ENCODE results near the gene TAF1B. TPM values are rescaled to one million over a fixed set of nuclear protein-coding genes. Genes with fewer than 3 reads are reported as not detected.

TAF1B gene
- total RNA-seq, 6 experiments from 2014 or later, result 4.8 to 8.1 (median 6.6) TPM

- ATAC-seq, result peak; percentile 26 to 75 (median 44)
- TF ChIP-seq POLR2A (IDR thresholded peaks at IDR 0.05) (no peak), CTCF (IDR thresholded peaks at IDR 0.05) (no peak)
- 67% methylated on average over 8 of the region's 8 CpGs for WGBS (ENCODE audit: insufficient coverage, low coverage, low lambda C conversion rate, missing lambda C conversion rate)
- H3K4me3 ChIP-seq, result no peak overlapping the region
- peaks cover 0 to 6% (median 0%) of the 10 kb centered on the region in 4 donors for H3K4me1 ChIP-seq
- H3K27ac ChIP-seq, result no peak overlapping the region
- intact Hi-C loops (cut with DNase I), result loop anchor here (10.0 kb wide), 3 partner anchors 139 to 619 kb away; no protein-coding TSS in a partner anchor
- H3K9me3 ChIP-seq, result no peaks in the 10 kb centered on the region
- H3K36me3 ChIP-seq, result no peaks in the 10 kb centered on the region
- H3K27me3 ChIP-seq, result no peaks in the 10 kb centered on the region
- peak in 1 of 3 donors; percentile 32 for DNase-seq
Observed at GRCh38 chr2:9805435-9806297, 37.6 kb upstream of the TAF1B start.

- 100% methylated on average over 1 of the region's 1 CpG for WGBS (ENCODE audit: insufficient coverage, low coverage, low lambda C conversion rate, missing lambda C conversion rate)
- no peaks in the 10 kb centered on the region for H3K9me3 ChIP-seq
- H3K27me3 ChIP-seq, result no peaks in the 10 kb centered on the region
- DNase-seq (peak in 1 of 3 donors; percentile 22), ATAC-seq (no peak)
- peaks cover 0 to 6% (median 0%) of the 10 kb centered on the region in 4 donors for H3K4me1 ChIP-seq
- TF ChIP-seq POLR2A (IDR thresholded peaks at IDR 0.05) (no peak), CTCF (IDR thresholded peaks at IDR 0.05) (no peak)
- H3K36me3 ChIP-seq, result no peaks in the 10 kb centered on the region
- no peak overlapping the region for H3K27ac ChIP-seq
- intact Hi-C loops (cut with DNase I), result loop anchor here (10.0 kb wide), 3 partner anchors 139 to 619 kb away; no protein-coding TSS in a partner anchor
- no peak overlapping the region for H3K4me3 ChIP-seq
Observed at GRCh38 chr2:9806298-9806610, 37.0 kb upstream of the TAF1B start.

GRCh38 chr2:9806656-9807055 is 36.6 kb upstream of the TAF1B start:
- Histone ChIP-seq H3K4me3 (no peak overlapping the region), H3K27me3 (no peaks in the 10 kb centered on the region), H3K27ac (no peak overlapping the region), H3K4me1 (peaks cover 0 to 6% (median 0%) of the 10 kb centered on the region in 4 donors), H3K36me3 (no peaks in the 10 kb centered on the region), H3K9me3 (no peaks in the 10 kb centered on the region)
- ATAC-seq, result no peak
- 91% methylated on average over 4 of the region's 12 CpGs for WGBS (ENCODE audit: insufficient coverage, low coverage, low lambda C conversion rate, missing lambda C conversion rate)
- intact Hi-C loops (cut with DNase I), result loop anchor here (10.0 kb wide), 3 partner anchors 138 to 618 kb away; no protein-coding TSS in a partner anchor
- TF ChIP-seq CTCF (IDR thresholded peaks at IDR 0.05) (no peak), POLR2A (IDR thresholded peaks at IDR 0.05) (no peak)
- DNase-seq, result no peak

- no CpG with 5 or more reads among the region's 15 CpGs for WGBS (ENCODE audit: insufficient coverage, low coverage, low lambda C conversion rate, missing lambda C conversion rate)
- Histone ChIP-seq H3K4me3 (no peak overlapping the region), H3K27me3 (no peaks in the 10 kb centered on the region), H3K4me1 (peaks cover 0 to 6% (median 0%) of the 10 kb centered on the region in 4 donors), H3K27ac (no peak overlapping the region), H3K36me3 (no peaks in the 10 kb centered on the region), H3K9me3 (no peaks in the 10 kb centered on the region)
- DNase-seq (peak in 1 of 3 donors; percentile 40), ATAC-seq (no peak)
- intact Hi-C loops (cut with DNase I), result loop anchor here (10.0 kb wide), 3 partner anchors 138 to 618 kb away; no protein-coding TSS in a partner anchor
- TF ChIP-seq POLR2A (IDR thresholded peaks at IDR 0.05) (no peak), CTCF (IDR thresholded peaks at IDR 0.05) (no peak)
Observed at GRCh38 chr2:9807056-9807455, 36.2 kb upstream of the TAF1B start.
